D721Med (cell line): Measurements from ENCODE around the gene ZAR1.

ENCODE experiments used
- DNase-seq: peaks from one replicate; pipeline ENCODE4 v3.0.0; 2011; ENCODE audit warnings: low spot score; ENCODE audit not compliant: insufficient read length
- FAIRE-seq: peaks from 2 replicates; lab custom pipeline; 2011; peaks lifted over from hg19 to GRCh38; lab: Jason Lieb, UNC
- CTCF ChIP-seq: IDR thresholded peaks from 2 replicates; pipeline ENCODE4 v1.5.1; 2012; ENCODE audit warnings: mild to moderate bottlenecking, control low read depth; ENCODE audit not compliant: insufficient read depth; ENCODE audit errors: missing control alignments

The ZAR1 gene

GRCh38 chr4:48526406-48526805 lies 36.4 kb downstream of the ZAR1 start:
- TF ChIP-seq CTCF: no peak
- DNase-seq (no peak), FAIRE-seq (no peak)

GRCh38 chr4:48538358-48538757 lies 48.3 kb downstream of the ZAR1 start:
- DNase-seq (no peak), FAIRE-seq (no peak)
- no peak for TF ChIP-seq CTCF

GRCh38 chr4:48539597-48539996 lies 49.5 kb downstream of the ZAR1 start:
- DNase-seq (no peak), FAIRE-seq (no peak)
- no peak for TF ChIP-seq CTCF

- DNase-seq: no peak
- no peak for TF ChIP-seq CTCF
- FAIRE-seq: no peak
These were observed 52.8 kb downstream of the ZAR1 start for GRCh38 chr4:48542888-48543287.

GRCh38 chr4:48543796-48544195 lies 53.7 kb downstream of the ZAR1 start:
- DNase-seq (no peak), FAIRE-seq (no peak)
- TF ChIP-seq CTCF: no peak
